Lower leg skin (tissue), 4 donors: ENCODE results near the gene GRIN1. TPM values are rescaled to one million over a fixed set of nuclear protein-coding genes. Genes with fewer than 3 reads are reported as not detected.

Experiments
- DNase-seq, 2 donors: peaks; one replicate each; pipeline ENCODE4 v3.0.0-alpha.2; 2019; ENCODE audit warnings: low spot score in 2 of 2
- H3K4me3 ChIP-seq: fragments of 200-600 bp; sonication (generic); 2 replicates; pipeline ENCODE4 v1.5.1; 2017; ENCODE audit warnings: mild to moderate bottlenecking, low read depth; ENCODE audit not compliant: poor library complexity, severe bottlenecking
- POLR2A ChIP-seq, 2 donors: fragments of 450-650 bp; IDR thresholded peaks; one replicate each; pipeline ENCODE4 v1.6.1; 2016 to 2017; ENCODE audit warnings: antibody characterized with exemption in 2 of 2, mild to moderate bottlenecking in 1 of 2, moderate library complexity in 1 of 2
- WGBS, 2 donors: methylation state at CpG; one replicate each; pipeline ENCODE4 v1.1.5; 2018; 5-methylcytosine and 5-hydroxymethylcytosine counted together
- intact Hi-C: fragments of 100-400 bp; cut with DNase I; formaldehyde crosslinking; loops from one replicate; pipeline ENCODE4 v1.15.0; 2023; ENCODE audit warnings: low total_unique reads
- total RNA-seq, 4 donors: library from RNA; depleted of rRNA; stranded (reverse); fragments of >200 nt; gene quantifications; one replicate each; pipeline ENCODE4 v1.1.0, GENCODE V29; 2016
- TF ChIP-seq, protein P1 (sequence below), 3 donors: fragments of 450-650 bp; IDR thresholded peaks; one replicate each; pipeline ENCODE4 v1.5.1; 2016; ENCODE audit warnings: antibody characterized with exemption in 3 of 3, mild to moderate bottlenecking in 3 of 3, moderate library complexity in 2 of 3

Gene GRIN1
- 1 to 10 TPM in 1 of 4 donors, under 1 TPM in 2, not detected in 1; 0.10 to 2.4 (median 0.49) TPM for total RNA-seq

DNA sequence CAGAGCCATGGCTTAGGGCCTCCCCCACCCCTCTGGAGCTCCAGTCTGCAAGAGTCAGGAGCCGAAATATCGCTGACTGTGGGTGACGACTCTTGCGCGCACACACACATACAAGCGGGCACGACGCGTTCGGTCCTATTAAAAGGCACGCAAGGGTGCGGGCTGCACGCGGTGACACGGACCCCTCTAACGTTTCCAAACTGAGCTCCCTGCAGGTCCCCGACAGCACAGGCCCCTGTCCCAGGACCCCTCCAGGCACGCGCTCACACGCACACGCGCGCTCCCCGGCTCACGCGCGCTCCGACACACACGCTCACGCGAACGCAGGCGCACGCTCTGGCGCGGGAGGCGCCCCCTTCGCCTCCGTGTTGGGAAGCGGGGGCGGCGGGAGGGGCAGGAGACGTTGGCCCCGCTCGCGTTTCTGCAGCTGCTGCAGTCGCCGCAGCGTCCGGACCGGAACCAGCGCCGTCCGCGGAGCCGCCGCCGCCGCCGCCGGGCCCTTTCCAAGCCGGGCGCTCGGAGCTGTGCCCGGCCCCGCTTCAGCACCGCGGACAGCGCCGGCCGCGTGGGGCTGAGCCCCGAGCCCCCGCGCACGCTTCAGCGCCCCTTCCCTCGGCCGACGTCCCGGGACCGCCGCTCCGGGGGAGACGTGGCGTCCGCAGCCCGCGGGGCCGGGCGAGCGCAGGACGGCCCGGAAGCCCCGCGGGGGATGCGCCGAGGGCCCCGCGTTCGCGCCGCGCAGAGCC is at the start of gene GRIN1:
GRIN1 (plus strand) TSS at position 433 of the 746 bp plus-strand sequence. CDS start 333 bp downstream, outside the sequence.
- no peak for TF ChIP-seq POLR2A (IDR thresholded peaks at IDR 0.05)
- TF ChIP-seq, protein P1, sequence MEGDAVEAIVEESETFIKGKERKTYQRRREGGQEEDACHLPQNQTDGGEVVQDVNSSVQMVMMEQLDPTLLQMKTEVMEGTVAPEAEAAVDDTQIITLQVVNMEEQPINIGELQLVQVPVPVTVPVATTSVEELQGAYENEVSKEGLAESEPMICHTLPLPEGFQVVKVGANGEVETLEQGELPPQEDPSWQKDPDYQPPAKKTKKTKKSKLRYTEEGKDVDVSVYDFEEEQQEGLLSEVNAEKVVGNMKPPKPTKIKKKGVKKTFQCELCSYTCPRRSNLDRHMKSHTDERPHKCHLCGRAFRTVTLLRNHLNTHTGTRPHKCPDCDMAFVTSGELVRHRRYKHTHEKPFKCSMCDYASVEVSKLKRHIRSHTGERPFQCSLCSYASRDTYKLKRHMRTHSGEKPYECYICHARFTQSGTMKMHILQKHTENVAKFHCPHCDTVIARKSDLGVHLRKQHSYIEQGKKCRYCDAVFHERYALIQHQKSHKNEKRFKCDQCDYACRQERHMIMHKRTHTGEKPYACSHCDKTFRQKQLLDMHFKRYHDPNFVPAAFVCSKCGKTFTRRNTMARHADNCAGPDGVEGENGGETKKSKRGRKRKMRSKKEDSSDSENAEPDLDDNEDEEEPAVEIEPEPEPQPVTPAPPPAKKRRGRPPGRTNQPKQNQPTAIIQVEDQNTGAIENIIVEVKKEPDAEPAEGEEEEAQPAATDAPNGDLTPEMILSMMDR (IDR thresholded peaks at IDR 0.05), result no peak
- no peak within 1 kb of the TSS for H3K4me3 ChIP-seq
- DNase-seq, result no peak
- 12 to 31% methylated on average over 12 to 57 of the region's 104 CpGs for WGBS, 2 donors
- intact Hi-C loops, result no loop called here

DNA sequence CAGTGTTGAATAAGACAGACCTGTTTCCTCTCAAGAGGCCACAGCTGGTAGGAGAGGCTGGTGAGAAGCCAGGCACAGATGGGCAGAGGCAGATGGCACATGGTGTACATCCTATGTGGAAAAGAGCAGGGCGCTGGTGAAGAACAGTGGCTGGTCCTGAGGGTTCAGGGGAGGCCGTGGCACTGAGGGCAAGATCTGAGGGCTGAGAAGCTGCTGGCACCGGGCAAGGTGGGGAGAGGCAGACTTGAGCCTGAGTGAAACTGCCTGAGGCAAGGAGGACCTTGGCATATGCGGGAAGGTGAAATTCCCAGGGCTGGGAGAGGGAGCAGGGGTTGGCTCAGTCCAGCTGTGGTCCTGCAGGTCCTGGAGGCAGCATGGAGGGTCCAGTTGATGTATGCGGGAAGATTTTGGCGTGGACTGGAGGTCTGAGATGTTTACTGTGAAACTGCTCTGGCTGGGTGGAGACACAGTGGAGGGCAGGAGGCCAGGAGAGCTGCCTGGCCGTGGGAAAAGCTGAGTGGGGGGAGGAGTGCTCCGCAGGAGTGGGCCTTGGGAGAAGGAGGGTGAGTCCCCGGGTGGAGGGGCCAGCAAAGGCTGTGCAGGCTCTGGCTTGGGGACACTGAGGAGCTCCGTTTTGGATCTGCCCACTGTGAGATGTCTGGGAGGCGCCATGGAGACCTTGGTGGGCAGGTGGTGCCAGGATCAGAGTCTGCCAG is 49.6 kb upstream of the GRIN1 start:
- TF ChIP-seq POLR2A (IDR thresholded peaks at IDR 0.05), result no peak
- TF ChIP-seq, protein P1 (IDR thresholded peaks at IDR 0.05), result no peak
- intact Hi-C loops, result no loop called here
- no peak for DNase-seq
- WGBS, 2 donors, result 66 to 67% methylated on average over 11 of the region's 11 CpGs
- no peak overlapping the region for H3K4me3 ChIP-seq

DNA sequence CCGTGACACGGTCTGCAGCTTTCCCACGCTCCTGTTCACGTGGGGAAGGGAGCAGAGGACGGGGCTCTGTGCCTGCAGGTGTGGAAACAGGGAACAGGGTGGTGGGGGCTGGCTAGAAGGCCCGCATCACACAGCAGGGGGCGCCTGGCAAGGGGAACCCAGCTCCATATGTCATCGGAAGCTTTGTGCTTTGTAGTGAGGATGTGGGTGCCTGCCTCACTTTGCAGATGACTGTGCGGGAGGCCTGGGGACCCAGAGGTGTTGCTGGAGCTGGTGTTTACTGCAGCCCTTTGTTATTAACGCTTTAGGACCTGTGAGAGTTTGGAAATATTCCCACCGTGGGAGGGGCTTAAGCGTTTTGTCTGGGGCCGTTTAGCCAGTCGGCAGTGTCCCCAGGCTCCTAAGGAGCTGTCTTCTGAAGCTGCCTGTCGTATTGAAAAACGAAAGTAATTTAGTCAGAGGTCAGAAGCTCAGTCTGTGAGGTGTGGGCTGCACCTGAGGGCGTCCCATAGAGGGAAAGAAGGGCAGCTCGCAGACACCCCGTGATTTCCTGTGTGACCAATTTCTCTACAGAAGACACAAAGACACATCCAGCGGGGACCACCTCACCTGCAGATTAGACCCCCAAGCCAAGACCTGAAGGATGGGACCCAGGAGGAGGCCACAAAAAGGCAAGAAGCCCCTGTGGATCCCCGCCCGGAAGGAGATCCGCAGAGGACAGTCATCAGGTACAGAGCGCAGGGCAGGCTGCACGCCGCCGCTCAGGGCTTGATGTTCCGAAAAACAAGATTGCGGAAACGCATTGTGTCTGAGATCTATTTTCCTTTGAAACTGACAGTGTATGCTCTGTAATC is 43.1 kb upstream of the GRIN1 start:
- no peak overlapping the region for H3K4me3 ChIP-seq
- WGBS, 2 donors, result 74 to 81% methylated on average over 30 of the region's 30 CpGs
- no peak for TF ChIP-seq POLR2A (IDR thresholded peaks at IDR 0.05)
- TF ChIP-seq, protein P1 (IDR thresholded peaks at IDR 0.05), result no peak
- intact Hi-C loops, result no loop called here
- DNase-seq, result no peak

DNA sequence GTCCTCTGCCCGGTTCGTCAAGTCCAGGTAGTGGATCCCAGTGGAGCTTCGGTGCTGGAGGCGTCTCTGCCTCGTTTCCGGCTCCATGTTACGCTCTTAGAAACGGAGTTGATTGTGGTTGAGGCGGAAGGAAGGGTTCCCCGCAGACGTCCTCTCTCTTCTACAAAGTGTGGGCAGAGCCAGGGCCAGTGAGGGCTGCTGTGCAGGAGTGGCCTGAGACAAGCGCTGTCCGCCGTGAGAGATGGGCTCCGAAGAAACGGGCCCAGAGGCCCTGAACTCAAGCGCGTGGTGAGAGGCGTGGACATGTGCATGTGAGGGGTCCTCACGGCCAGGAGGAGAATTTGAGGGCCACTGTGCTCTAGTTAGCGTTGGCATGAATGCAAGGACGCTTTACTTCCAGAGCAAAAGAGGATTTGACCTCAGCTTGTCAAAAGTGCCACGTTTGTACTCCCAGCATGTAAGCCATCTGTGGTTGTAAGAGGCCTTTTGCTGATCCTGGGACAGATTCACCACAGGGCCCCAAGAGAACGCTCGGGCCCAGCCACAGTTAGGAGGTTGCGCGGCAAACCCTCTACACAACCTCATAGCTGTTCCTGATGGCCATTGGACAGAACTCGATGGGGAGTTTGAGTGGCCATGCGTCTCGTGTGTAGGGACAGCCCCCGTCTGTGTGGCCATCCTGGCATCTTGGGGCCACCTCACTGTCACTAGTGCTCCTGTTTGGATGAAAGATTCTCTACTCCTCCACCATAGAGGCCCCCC is 42.0 kb upstream of the GRIN1 start:
- WGBS, 2 donors, result 92 to 96% methylated on average over 31 of the region's 31 CpGs

More for the DNA sequence above, 42.0 kb upstream of the GRIN1 start:
- no peak overlapping the region for H3K4me3 ChIP-seq
- intact Hi-C loops, result no loop called here
- DNase-seq, result no peak
- TF ChIP-seq POLR2A (IDR thresholded peaks at IDR 0.05), result no peak
- TF ChIP-seq, protein P1 (IDR thresholded peaks at IDR 0.05), result no peak
